NCI-H1105 treated with DMSO at 0.1 percent for 48 hours (cell line): ENCODE measurements around the gene LIF.
A peak's percentile ranks its signal among the peaks of the same experiment; 100 is the strongest.

Source experiments
- DNase-seq: peaks from one replicate; lab custom pipeline; 2025; lab: John Stamatoyannopoulos, UW

LIF gene

GRCh38 chr22:30262917-30263741, 16.6 kb upstream of the LIF start:
- peak; percentile 51 for DNase-seq

GRCh38 chr22:30262112-30262511, 15.6 kb upstream of the LIF start:
- no peak for DNase-seq

- no peak for DNase-seq
Observed at GRCh38 chr22:30261134-30261533, 14.6 kb upstream of the LIF start.

- DNase-seq = no peak
Observed at GRCh38 chr22:30260682-30261081, 14.1 kb upstream of the LIF start.

- DNase-seq = no peak
Observed at GRCh38 chr22:30260276-30260675, 13.7 kb upstream of the LIF start.

GRCh38 chr22:30254314-30254713, 7.8 kb upstream of the LIF start:
- DNase-seq = no peak

- DNase-seq = peak; percentile 43
Observed at GRCh38 chr22:30253205-30253852, 6.8 kb upstream of the LIF start.

- no peak for DNase-seq
Observed at GRCh38 chr22:30252411-30253204, 6.0 kb upstream of the LIF start.

GRCh38 chr22:30251711-30252110, 5.2 kb upstream of the LIF start:
- DNase-seq = peak; percentile 4

- DNase-seq = no peak
Observed at GRCh38 chr22:30250661-30251267, 4.2 kb upstream of the LIF start.

GRCh38 chr22:30250039-30250565, 3.5 kb upstream of the LIF start:
- no peak for DNase-seq

GRCh38 chr22:30249049-30250038, 2.8 kb upstream of the LIF start:
- no peak for DNase-seq

GRCh38 chr22:30248484-30248883, 1.9 kb upstream of the LIF start:
- DNase-seq = no peak

- no peak for DNase-seq
Observed at GRCh38 chr22:30247974-30248373, 1.4 kb upstream of the LIF start.

- DNase-seq = no peak
Observed at GRCh38 chr22:30247561-30247960, 1.0 kb upstream of the LIF start.

GRCh38 chr22:30246814-30247376, 336 bp upstream of the LIF start:
- DNase-seq = no peak

GRCh38 chr22:30245181-30245984, 1.2 kb downstream of the LIF start:
- no peak for DNase-seq

- DNase-seq = no peak
Observed at GRCh38 chr22:30244641-30245040, 1.9 kb downstream of the LIF start.

- DNase-seq = no peak
Observed at GRCh38 chr22:30244066-30244465, 2.5 kb downstream of the LIF start.

- no peak for DNase-seq
Observed at GRCh38 chr22:30243661-30244060, 2.9 kb downstream of the LIF start.
